ENCODE data around the gene DBI. TPM values are rescaled to one million over a fixed set of nuclear protein-coding genes. Genes with fewer than 3 reads are reported as not detected.

The DBI gene
- total and polyA plus RNA-seq, 2 experiments from 2014 or later, result 171 to 873 TPM

DNA sequence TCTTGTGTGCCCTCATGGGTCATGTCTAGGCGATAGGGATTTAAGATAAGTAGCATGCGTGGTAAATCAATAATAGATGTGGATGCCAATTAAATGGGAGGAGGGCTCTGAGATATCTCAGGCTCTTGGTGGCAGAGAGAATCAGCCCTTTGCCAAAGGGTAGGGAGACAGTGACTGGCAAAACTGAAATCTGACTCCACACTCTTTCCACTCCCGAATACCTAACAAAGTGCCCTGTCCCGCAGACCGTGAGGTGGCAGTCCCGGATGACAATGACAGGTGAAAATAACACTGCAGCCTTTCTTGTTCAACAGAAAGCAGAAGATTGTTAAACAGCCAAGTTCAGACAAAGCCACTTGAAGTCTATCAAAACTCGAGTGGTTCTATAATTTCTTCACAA is 47.2 kb upstream of the DBI start (continued):
- TF ChIP-seq, protein P1, sequence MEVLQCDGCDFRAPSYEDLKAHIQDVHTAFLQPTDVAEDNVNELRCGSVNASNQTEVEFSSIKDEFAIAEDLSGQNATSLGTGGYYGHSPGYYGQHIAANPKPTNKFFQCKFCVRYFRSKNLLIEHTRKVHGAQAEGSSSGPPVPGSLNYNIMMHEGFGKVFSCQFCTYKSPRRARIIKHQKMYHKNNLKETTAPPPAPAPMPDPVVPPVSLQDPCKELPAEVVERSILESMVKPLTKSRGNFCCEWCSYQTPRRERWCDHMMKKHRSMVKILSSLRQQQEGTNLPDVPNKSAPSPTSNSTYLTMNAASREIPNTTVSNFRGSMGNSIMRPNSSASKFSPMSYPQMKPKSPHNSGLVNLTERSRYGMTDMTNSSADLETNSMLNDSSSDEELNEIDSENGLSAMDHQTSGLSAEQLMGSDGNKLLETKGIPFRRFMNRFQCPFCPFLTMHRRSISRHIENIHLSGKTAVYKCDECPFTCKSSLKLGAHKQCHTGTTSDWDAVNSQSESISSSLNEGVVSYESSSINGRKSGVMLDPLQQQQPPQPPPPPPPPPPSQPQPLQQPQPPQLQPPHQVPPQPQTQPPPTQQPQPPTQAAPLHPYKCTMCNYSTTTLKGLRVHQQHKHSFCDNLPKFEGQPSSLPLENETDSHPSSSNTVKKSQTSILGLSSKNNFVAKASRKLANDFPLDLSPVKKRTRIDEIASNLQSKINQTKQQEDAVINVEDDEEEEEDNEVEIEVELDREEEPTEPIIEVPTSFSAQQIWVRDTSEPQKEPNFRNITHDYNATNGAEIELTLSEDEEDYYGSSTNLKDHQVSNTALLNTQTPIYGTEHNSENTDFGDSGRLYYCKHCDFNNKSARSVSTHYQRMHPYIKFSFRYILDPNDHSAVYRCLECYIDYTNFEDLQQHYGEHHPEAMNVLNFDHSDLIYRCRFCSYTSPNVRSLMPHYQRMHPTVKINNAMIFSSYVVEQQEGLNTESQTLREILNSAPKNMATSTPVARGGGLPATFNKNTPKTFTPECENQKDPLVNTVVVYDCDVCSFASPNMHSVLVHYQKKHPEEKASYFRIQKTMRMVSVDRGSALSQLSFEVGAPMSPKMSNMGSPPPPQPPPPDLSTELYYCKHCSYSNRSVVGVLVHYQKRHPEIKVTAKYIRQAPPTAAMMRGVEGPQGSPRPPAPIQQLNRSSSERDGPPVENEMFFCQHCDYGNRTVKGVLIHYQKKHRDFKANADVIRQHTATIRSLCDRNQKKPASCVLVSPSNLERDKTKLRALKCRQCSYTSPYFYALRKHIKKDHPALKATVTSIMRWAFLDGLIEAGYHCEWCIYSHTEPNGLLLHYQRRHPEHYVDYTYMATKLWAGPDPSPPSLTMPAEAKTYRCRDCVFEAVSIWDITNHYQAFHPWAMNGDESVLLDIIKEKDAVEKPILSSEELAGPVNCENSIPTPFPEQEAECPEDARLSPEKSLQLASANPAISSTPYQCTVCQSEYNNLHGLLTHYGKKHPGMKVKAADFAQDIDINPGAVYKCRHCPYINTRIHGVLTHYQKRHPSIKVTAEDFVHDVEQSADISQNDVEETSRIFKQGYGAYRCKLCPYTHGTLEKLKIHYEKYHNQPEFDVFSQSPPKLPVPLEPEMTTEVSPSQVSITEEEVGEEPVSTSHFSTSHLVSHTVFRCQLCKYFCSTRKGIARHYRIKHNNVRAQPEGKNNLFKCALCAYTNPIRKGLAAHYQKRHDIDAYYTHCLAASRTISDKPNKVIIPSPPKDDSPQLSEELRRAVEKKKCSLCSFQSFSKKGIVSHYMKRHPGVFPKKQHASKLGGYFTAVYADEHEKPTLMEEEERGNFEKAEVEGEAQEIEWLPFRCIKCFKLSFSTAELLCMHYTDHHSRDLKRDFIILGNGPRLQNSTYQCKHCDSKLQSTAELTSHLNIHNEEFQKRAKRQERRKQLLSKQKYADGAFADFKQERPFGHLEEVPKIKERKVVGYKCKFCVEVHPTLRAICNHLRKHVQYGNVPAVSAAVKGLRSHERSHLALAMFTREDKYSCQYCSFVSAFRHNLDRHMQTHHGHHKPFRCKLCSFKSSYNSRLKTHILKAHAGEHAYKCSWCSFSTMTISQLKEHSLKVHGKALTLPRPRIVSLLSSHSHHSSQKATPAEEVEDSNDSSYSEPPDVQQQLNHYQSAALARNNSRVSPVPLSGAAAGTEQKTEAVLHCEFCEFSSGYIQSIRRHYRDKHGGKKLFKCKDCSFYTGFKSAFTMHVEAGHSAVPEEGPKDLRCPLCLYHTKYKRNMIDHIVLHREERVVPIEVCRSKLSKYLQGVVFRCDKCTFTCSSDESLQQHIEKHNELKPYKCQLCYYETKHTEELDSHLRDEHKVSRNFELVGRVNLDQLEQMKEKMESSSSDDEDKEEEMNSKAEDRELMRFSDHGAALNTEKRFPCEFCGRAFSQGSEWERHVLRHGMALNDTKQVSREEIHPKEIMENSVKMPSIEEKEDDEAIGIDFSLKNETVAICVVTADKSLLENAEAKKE (CRISPR knock-in tag; IDR thresholded peaks at IDR 0.05), result no peak
- TF ChIP-seq STAT1 (IDR thresholded peaks at IDR 0.05; ENCODE audit: unreplicated experiment), result no peak

DNA sequence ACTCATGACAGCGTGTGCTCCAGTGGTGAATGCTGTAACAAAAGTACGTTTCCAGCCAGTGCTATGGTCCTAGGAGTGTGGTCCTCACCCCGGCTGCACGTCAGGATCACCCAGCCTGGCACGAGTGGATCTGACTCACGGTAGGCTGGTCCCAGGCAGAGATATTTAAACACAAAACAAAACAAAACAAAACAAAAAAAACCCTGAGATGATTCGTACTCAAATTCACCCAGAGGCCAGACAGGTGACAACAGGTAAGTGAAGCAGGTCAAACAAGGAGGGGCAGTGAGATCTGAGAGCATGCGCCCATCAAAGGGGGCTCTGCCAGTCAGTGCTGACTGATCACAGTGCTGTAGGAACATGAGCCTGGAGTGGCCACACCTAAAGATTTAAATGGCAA is 43.3 kb upstream of the DBI start:
- H3K27ac ChIP-seq (ENCODE audit: low read depth), result no peak overlapping the region
- no peak for DNase-seq (ENCODE audit: low spot score)
- no peaks in the 10 kb centered on the region; the same call in 2 of the 3 replicates for H3K4me1 Mint-ChIP-seq
- H3K4me3 ChIP-seq, result no peak overlapping the region
- H2AFZ ChIP-seq, result no peak overlapping the region
- peaks cover 3% of the 10 kb centered on the region for H3K27me3 Mint-ChIP-seq (ENCODE audit: insufficient read depth, low read depth, poor library complexity)
- no peak overlapping the region for H3K27ac Mint-ChIP-seq
- H3K36me3 ChIP-seq (ENCODE audit: insufficient read depth), result no peaks in the 10 kb centered on the region
- no peaks in the 10 kb centered on the region for H3K4me1 ChIP-seq (ENCODE audit: insufficient read depth)
- no peaks in the 10 kb centered on the region for H3K27me3 ChIP-seq (ENCODE audit: insufficient read depth)
- no peaks in the 10 kb centered on the region for H3K9me3 Mint-ChIP-seq
- H3K4me2 ChIP-seq, result no peak overlapping the region
- H3K79me2 ChIP-seq (replicated peaks; ENCODE audit: insufficient read depth), result no peaks in the 10 kb centered on the region
- H3F3A ChIP-seq (replicated peaks; ENCODE audit: low read depth), result no peaks in the 10 kb centered on the region
- H3K4me3 Mint-ChIP-seq, result no peak overlapping the region
- no peaks in the 10 kb centered on the region for H3K36me3 Mint-ChIP-seq (ENCODE audit: low read depth)
- peak; percentile 53 for ATAC-seq
- no peaks in the 10 kb centered on the region for H4K20me1 ChIP-seq (replicated peaks; ENCODE audit: insufficient read depth)
- H3K9me2 ChIP-seq (ENCODE audit: insufficient read depth), result no peaks in the 10 kb centered on the region
- TF ChIP-seq, protein P2, sequence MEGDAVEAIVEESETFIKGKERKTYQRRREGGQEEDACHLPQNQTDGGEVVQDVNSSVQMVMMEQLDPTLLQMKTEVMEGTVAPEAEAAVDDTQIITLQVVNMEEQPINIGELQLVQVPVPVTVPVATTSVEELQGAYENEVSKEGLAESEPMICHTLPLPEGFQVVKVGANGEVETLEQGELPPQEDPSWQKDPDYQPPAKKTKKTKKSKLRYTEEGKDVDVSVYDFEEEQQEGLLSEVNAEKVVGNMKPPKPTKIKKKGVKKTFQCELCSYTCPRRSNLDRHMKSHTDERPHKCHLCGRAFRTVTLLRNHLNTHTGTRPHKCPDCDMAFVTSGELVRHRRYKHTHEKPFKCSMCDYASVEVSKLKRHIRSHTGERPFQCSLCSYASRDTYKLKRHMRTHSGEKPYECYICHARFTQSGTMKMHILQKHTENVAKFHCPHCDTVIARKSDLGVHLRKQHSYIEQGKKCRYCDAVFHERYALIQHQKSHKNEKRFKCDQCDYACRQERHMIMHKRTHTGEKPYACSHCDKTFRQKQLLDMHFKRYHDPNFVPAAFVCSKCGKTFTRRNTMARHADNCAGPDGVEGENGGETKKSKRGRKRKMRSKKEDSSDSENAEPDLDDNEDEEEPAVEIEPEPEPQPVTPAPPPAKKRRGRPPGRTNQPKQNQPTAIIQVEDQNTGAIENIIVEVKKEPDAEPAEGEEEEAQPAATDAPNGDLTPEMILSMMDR (conservative IDR thresholded peaks at IDR 0.05; ENCODE audit: low read depth in 2 of 2), result no peak
- TF ChIP-seq ZNF331 (CRISPR knock-in tag; IDR thresholded peaks at IDR 0.05; ENCODE audit: low read depth), result no peak
- no peak for TF ChIP-seq STAT1 (IDR thresholded peaks at IDR 0.05; ENCODE audit: unreplicated experiment)
- TF ChIP-seq, protein P3, sequence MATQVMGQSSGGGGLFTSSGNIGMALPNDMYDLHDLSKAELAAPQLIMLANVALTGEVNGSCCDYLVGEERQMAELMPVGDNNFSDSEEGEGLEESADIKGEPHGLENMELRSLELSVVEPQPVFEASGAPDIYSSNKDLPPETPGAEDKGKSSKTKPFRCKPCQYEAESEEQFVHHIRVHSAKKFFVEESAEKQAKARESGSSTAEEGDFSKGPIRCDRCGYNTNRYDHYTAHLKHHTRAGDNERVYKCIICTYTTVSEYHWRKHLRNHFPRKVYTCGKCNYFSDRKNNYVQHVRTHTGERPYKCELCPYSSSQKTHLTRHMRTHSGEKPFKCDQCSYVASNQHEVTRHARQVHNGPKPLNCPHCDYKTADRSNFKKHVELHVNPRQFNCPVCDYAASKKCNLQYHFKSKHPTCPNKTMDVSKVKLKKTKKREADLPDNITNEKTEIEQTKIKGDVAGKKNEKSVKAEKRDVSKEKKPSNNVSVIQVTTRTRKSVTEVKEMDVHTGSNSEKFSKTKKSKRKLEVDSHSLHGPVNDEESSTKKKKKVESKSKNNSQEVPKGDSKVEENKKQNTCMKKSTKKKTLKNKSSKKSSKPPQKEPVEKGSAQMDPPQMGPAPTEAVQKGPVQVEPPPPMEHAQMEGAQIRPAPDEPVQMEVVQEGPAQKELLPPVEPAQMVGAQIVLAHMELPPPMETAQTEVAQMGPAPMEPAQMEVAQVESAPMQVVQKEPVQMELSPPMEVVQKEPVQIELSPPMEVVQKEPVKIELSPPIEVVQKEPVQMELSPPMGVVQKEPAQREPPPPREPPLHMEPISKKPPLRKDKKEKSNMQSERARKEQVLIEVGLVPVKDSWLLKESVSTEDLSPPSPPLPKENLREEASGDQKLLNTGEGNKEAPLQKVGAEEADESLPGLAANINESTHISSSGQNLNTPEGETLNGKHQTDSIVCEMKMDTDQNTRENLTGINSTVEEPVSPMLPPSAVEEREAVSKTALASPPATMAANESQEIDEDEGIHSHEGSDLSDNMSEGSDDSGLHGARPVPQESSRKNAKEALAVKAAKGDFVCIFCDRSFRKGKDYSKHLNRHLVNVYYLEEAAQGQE (IDR thresholded peaks at IDR 0.05; ENCODE audit: unreplicated experiment), result no peak
- no peak for TF ChIP-seq JUNB (IDR thresholded peaks at IDR 0.05; ENCODE audit: unreplicated experiment)
- no peak for TF ChIP-seq ZNF114 (CRISPR knock-in tag; IDR thresholded peaks at IDR 0.05)
- no peak for TF ChIP-seq CREB1 (CRISPR knock-in tag; IDR thresholded peaks at IDR 0.05; ENCODE audit: low read depth)
- TF ChIP-seq, protein P4, sequence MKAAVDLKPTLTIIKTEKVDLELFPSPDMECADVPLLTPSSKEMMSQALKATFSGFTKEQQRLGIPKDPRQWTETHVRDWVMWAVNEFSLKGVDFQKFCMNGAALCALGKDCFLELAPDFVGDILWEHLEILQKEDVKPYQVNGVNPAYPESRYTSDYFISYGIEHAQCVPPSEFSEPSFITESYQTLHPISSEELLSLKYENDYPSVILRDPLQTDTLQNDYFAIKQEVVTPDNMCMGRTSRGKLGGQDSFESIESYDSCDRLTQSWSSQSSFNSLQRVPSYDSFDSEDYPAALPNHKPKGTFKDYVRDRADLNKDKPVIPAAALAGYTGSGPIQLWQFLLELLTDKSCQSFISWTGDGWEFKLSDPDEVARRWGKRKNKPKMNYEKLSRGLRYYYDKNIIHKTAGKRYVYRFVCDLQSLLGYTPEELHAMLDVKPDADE (IDR thresholded peaks at IDR 0.05), result no peak
- TF ChIP-seq EZH2phosphoT487 (IDR thresholded peaks at IDR 0.05; ENCODE audit: unreplicated experiment), result no peak
- TF ChIP-seq POLR2AphosphoS5 (IDR thresholded peaks at IDR 0.05; ENCODE audit: low read depth), result no peak

Data from GM23338 (cell line).